ENCODE data around the gene EEF1A2.

The EEF1A2 gene

DNA sequence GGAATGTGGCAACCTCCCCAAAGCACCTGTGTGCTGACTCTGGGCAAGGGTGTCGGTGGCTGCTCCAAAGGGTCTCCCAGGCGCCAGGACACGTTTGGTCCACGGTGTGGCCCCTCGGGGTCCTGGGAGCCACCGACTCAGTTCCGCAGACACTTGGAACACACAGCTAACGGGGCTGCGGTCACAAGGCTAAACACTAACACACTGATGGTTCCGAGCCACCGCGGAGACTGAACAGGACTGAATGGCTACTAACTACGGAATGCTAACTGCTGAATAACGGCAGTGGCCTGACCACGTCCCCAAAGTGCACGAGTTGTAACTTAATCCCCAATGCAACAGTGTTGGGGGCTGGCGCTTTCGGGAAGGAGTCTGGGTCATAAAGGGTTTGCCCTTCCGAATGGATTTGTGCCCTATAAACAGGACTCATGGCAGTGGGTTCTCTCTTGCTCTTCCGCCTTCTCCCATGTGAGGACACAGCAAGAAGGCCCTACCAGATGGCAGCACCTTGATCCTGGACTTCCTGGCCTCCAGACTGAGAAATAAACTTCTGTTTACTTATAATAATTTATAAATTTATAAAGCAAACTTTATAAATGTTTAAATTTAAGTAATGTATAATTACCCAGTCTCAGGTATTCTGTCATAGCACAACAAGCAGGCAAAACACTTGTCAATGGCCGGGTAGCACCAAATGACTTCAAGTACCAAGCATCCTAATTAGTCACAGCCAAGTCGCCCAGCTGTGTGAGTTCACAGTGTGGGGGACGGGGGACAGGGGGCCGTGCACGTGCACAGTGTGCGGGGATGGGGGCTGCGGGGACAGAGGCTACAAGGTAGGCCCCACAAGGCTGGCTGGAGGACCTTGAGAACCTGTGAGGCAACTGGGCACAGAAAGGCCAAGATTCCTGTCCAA, 2.3 kb upstream of the EEF1A2 start:
- no peak for DNase-seq (ENCODE audit: low read depth in 2 of 3, low spot score in 1 of 3)

DNA sequence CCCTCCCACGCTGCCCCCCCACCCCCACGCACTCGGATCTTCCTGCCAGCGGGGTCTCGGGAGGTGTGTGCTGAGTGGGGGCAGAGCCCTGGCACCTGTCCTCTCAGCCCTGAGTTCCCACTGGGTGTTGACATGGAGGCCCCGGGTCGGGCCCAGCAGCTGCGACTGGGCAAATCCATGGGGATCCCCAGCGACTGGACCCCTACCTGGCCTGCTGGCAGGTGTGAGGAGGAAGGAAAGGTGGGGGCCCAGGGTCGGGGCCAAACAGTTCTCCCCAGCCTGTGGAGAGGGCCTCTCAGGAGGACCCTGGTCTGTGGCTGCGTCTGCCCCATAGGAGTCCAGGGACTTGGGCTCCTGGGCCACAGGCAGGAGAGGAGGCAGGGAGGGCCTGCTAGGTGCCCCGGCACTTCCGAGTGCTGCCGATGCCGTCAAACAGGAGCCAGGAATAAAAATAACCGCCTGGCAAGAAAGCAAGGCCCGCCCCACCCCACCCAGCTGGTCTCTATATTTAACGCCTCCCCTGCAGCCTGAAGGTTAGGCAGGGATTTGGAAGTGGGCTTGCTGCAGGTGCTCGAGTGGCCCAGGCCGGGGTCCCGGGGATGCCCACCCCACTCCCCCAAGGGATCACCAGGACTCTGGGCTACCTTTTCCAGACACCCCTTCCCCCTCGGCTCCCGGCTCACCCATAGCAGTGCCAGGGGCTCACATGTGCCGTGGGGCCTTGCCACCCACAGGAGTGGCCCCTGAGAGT, 1.4 kb upstream of the EEF1A2 start:
- DNase-seq (ENCODE audit: low read depth in 2 of 3, low spot score in 1 of 3) = no peak

- no peak for DNase-seq (ENCODE audit: low read depth in 2 of 3, low spot score in 1 of 3)
Measured at GRCh38 chr20:63499338-63499969, 571 bp upstream of the EEF1A2 start.

DNA sequence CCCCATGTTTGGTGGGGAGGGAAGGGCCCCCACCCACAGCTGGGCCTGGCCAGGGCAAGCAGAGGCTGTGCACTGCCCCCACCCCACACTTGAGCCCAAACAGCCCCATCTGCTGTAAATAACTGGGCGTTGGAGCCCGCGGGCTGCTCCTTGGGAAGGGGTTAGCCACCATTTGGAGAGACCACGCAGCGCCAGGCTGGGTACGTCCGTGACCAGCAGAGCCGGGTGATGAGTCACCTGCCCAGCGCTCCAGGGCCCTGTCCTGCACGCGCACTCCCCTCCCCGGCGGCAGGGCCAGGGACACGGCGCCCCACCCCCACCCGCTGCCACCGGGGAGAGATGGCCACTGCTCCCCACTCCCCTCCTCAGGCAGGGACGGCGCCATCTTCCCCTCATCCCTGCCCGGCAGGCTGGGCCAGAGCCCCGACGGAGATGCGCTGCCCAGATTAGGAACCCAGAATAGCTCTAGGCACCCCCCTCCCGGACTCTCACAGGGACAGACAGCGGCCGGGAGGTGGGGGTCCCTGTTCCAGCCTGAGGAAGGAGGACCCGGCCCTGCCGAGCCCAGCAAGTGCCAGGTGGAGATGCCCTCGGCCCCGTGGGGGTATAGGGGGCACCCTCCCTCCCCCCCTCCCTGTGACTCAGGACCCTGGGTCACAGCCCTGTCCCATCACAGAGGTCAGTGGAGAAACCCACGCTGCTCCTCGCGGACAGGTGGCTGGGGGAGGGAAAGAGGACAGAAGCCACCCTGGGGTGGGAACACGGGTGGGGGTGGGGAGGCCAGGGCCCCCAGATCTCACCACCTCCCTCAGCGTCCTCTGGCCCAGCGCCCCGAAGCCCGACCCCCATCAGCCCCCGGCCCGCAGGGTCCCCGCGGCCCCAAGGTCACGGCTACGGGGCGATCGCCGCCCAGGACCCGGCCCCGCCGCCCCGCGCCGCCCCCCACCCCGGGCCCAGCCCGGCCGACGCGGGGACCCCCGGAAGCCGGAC, 642 bp downstream of the EEF1A2 start:
- DNase-seq (ENCODE audit: low read depth in 2 of 3, low spot score in 1 of 3) = no peak

GRCh38 chr20:63497138-63497945, 1.5 kb downstream of the EEF1A2 start:
- no peak for DNase-seq (ENCODE audit: low read depth in 2 of 3, low spot score in 1 of 3)

DNA sequence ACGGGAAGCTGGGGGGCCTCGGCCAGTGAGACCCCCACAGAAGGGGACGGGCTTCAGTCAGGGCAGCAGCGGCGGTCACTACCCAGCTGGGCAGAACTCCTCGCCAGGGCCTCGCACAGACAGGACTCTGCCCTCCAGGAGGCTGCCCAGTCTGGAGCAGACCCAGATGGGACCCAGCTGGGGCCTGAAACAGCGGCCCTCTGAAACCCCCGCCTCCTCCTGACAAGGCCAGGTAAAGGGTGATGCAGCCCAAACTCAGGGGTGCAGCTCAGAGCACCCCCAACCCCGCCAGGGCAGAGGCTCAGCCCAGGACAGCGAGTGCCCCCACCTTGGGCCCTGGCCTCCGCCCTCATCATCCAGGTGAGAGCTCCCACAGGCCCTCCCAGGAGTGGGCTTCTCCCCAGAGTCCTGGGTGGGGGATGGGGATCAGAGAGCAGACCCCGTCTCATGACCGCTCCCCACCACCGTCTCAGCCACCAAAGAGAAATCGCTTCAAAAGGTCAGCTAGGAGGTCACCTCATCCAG, 2.2 kb downstream of the EEF1A2 start:
- DNase-seq (ENCODE audit: low read depth in 2 of 3, low spot score in 1 of 3) = no peak

DNA sequence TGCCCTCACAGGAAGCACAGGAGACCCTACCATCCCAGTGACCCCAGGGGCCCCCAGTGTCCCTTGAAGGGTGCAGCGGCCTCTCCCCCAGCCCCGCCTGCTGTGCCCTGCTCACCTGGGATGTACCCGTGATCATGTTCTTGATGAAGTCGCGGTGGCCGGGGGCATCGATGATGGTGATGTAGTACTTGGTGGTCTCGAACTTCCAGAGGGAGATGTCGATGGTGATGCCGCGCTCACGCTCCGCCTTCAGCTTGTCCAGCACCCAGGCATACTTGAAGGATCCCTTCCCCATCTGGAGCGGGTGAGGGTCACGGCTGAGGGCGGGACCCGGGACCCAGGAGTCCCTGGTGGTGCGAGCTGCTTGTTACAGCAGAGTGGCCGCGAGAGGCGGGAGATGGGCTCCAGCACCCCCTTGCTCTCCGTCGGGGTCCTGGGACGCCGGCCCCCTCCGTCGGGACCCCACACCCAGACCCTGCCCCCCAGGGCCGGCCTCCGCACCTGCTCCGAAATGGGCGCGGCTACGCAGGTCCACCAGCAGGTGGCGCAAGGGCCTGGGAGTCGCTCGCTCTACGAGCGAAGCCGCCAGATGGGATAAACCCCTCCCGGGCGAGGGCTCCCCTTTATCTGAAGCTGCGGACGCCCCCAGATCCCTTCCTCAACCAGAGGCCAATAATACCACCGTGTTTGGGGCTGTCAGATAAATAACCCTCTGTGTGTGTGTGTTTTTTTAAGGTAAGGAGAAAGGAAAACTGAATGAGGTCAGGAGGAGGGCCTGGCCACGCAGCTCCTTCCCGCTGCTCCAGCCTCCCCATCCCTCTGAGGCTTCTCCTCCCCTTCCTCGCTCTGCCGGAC, 2.9 kb downstream of the EEF1A2 start:
- DNase-seq (ENCODE audit: low read depth in 2 of 3, low spot score in 1 of 3) = peak; percentile 41 to 83 (median 66)

- no peak for DNase-seq (ENCODE audit: low read depth in 2 of 3, low spot score in 1 of 3)
Measured at GRCh38 chr20:63495167-63495720, 3.6 kb downstream of the EEF1A2 start.

- no peak for DNase-seq (ENCODE audit: low read depth in 2 of 3, low spot score in 1 of 3)
Measured at GRCh38 chr20:63494420-63495166, 4.3 kb downstream of the EEF1A2 start.

- no peak for DNase-seq (ENCODE audit: low read depth in 2 of 3, low spot score in 1 of 3)
Measured at GRCh38 chr20:63494084-63494419, 4.8 kb downstream of the EEF1A2 start.

DNA sequence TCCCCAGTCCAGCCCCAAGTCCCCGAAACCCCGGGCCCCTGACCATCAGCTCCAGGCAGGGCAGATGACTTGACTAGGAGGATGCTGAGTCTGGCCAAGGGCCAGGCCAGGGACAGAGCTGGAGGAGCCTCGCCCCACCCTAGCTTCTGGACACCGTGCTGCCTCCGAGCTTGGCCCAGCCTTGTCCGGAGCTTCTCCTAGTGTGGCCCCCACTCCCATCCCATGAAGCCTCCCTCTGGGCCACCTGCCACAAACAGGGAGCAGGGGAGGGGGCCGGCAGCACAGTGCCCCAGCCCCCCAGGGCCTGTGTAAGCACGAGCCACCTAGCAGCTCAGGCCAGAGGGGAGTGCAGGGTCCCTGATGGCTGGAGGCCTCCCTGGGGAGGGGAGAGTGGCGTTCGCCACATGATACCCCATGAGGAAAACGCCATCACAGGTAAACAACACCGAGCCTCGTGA, 5.3 kb downstream of the EEF1A2 start:
- no peak for DNase-seq (ENCODE audit: low read depth in 2 of 3, low spot score in 1 of 3)

- no peak for DNase-seq (ENCODE audit: low read depth in 2 of 3, low spot score in 1 of 3)
Measured at GRCh38 chr20:63492982-63493381, 5.9 kb downstream of the EEF1A2 start.

- DNase-seq (ENCODE audit: low read depth in 2 of 3, low spot score in 1 of 3) = no peak
Measured at GRCh38 chr20:63492518-63492917, 6.4 kb downstream of the EEF1A2 start.

GRCh38 chr20:63491635-63492230, 7.2 kb downstream of the EEF1A2 start:
- DNase-seq (ENCODE audit: low read depth in 2 of 3, low spot score in 1 of 3) = no peak

- DNase-seq (ENCODE audit: low read depth in 2 of 3, low spot score in 1 of 3) = no peak
Measured at GRCh38 chr20:63491078-63491477, 7.8 kb downstream of the EEF1A2 start.

GRCh38 chr20:63490416-63490815, 8.5 kb downstream of the EEF1A2 start:
- no peak for DNase-seq (ENCODE audit: low read depth in 2 of 3, low spot score in 1 of 3)
